Measurements from ENCODE around the gene SLC16A4. TPM values are rescaled to one million over a fixed set of nuclear protein-coding genes. Genes with fewer than 3 reads are reported as not detected.

SLC16A4 gene
- total and polyA plus RNA-seq, 2 donors (not counting 1 experiment from before 2014, with no cell fraction given): 0.39 to 2.6 TPM

DNA sequence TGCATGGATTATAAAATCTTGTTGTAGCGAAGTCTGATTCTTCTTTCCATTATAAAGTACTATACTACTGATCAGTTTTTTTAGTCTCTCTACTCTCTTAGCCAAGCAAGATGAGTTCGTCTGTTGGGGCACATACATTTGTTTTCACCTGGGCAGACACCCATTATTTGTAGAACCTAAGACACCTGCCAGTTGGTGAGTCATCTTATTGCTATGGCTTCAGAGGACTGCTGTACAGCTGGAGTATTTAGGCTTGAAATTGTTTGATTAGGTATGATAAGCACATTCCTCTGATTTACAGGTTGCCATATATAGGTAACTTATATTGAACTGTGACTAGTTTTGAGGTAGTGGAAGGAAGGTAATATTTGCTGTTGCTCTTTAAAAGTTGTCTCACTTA lies 34.4 kb downstream of the SLC16A4 start:
- Histone ChIP-seq H2AFZ (ENCODE audit: insufficient read depth, low read depth, low read length, poor library complexity, severe bottlenecking) (no peak overlapping the region), H4K20me1 (ENCODE audit: control insufficient read depth, insufficient read depth, low read length, poor library complexity, severe bottlenecking) (peaks cover 33% of the 10 kb centered on the region), H3K36me3 (replicated peaks in 1 of 2; ENCODE audit: control extremely low read depth in 1 of 2, control insufficient read depth in 1 of 2, extremely low read depth in 1 of 2, insufficient read depth in 2 of 2, low read length in 1 of 2) (peaks cover 1 to 17% of the 10 kb centered on the region in 2 experiments), H3K4me3 (ENCODE audit: control extremely low read depth in 1 of 5, extremely low read depth in 1 of 5, insufficient read depth in 1 of 5, low read depth in 2 of 5, low read length in 4 of 5) (no peak overlapping the region), H3K9me3 (ENCODE audit: control extremely low read depth in 1 of 3, control insufficient read depth in 2 of 3, insufficient read depth in 1 of 3, low read length in 2 of 3) (no peaks in the 10 kb centered on the region), H3K27ac (ENCODE audit: low read length in 2 of 2) (no peak overlapping the region), H3K4me1 (ENCODE audit: control insufficient read depth in 2 of 2, insufficient read depth in 2 of 2, low read length in 2 of 2) (no peaks in the 10 kb centered on the region), H3K9ac (ENCODE audit: low read length) (no peak overlapping the region), H3K4me2 (replicated peaks; ENCODE audit: low read depth, low read length, poor library complexity, severe bottlenecking) (no peak overlapping the region), H3K27me3 (replicated peaks in 1 of 4; ENCODE audit: control extremely low read depth in 1 of 4, control insufficient read depth in 3 of 4, insufficient read depth in 4 of 4, low read length in 3 of 4) (no peaks in the 10 kb centered on the region), H3K79me2 (ENCODE audit: control insufficient read depth, insufficient read depth, low read length) (peaks cover 88% of the 10 kb centered on the region)
- H3K4me3 Mint-ChIP-seq: no peak overlapping the region
- DNase-seq (no peak), ATAC-seq (ENCODE audit: low read depth) (no peak)
- WGBS (ENCODE audit: insufficient coverage): no CpG with 5 or more reads among the region's 2 CpGs
- intact Hi-C loops (cut with micrococcal nuclease): no loop called here
- no peaks in the 10 kb centered on the region for H3K9me3 Mint-ChIP-seq (ENCODE audit: insufficient read depth)
- peaks cover 27% of the 10 kb centered on the region for H3K4me1 Mint-ChIP-seq
- no peaks in the 10 kb centered on the region for H3K27me3 Mint-ChIP-seq
- TF ChIP-seq EZH2 (IDR thresholded peaks at IDR 0.05; ENCODE audit: borderline replicate concordance, insufficient read depth, low read depth, low read length, poor library complexity, severe bottlenecking): no peak
- TF ChIP-seq CTCF (IDR thresholded peaks at IDR 0.05): no peak
- CTCF ChIA-PET: interaction anchor here (1.1 kb wide), 1 partner anchor 30 kb away, joined by 3 read pairs; no protein-coding TSS in a partner anchor
- POLR2A ChIA-PET: no interaction called here
- H3K27ac Mint-ChIP-seq: no peak overlapping the region

- Mint-ChIP-seq H3K4me1 (peaks cover 37% of the 10 kb centered on the region), H3K9me3 (ENCODE audit: insufficient read depth) (no peaks in the 10 kb centered on the region), H3K27me3 (no peaks in the 10 kb centered on the region), H3K4me3 (no peak overlapping the region), H3K27ac (no peak overlapping the region)
- Histone ChIP-seq H3K4me3 (ENCODE audit: control extremely low read depth in 1 of 5, extremely low read depth in 1 of 5, insufficient read depth in 1 of 5, low read depth in 2 of 5, low read length in 4 of 5) (no peak overlapping the region), H3K4me2 (replicated peaks; ENCODE audit: low read depth, low read length, poor library complexity, severe bottlenecking) (no peak overlapping the region), H3K27ac (ENCODE audit: low read length in 2 of 2) (no peak overlapping the region), H3K27me3 (replicated peaks in 1 of 4; ENCODE audit: control extremely low read depth in 1 of 4, control insufficient read depth in 3 of 4, insufficient read depth in 4 of 4, low read length in 3 of 4) (no peaks in the 10 kb centered on the region), H3K4me1 (ENCODE audit: control insufficient read depth in 2 of 2, insufficient read depth in 2 of 2, low read length in 2 of 2) (peaks cover 6 to 8% of the 10 kb centered on the region in 2 donors), H3K9ac (ENCODE audit: low read length) (no peak overlapping the region), H2AFZ (ENCODE audit: insufficient read depth, low read depth, low read length, poor library complexity, severe bottlenecking) (no peak overlapping the region), H3K79me2 (ENCODE audit: control insufficient read depth, insufficient read depth, low read length) (peaks cover 93% of the 10 kb centered on the region), H3K9me3 (ENCODE audit: control extremely low read depth in 1 of 3, control insufficient read depth in 2 of 3, insufficient read depth in 1 of 3, low read length in 2 of 3) (no peaks in the 10 kb centered on the region), H3K36me3 (replicated peaks in 1 of 2; ENCODE audit: control extremely low read depth in 1 of 2, control insufficient read depth in 1 of 2, extremely low read depth in 1 of 2, insufficient read depth in 2 of 2, low read length in 1 of 2) (peaks cover 1 to 21% of the 10 kb centered on the region in 2 experiments), H4K20me1 (ENCODE audit: control insufficient read depth, insufficient read depth, low read length, poor library complexity, severe bottlenecking) (peaks cover 39% of the 10 kb centered on the region)
- TF ChIP-seq CTCF (IDR thresholded peaks at IDR 0.05): no peak
- TF ChIP-seq EZH2 (IDR thresholded peaks at IDR 0.05; ENCODE audit: borderline replicate concordance, insufficient read depth, low read depth, low read length, poor library complexity, severe bottlenecking): no peak
- intact Hi-C loops (cut with micrococcal nuclease): no loop called here
- CTCF ChIA-PET: no interaction called here
- no CpG with 5 or more reads among the region's 1 CpG for WGBS (ENCODE audit: insufficient coverage)
- POLR2A ChIA-PET: no interaction called here
- DNase-seq: no peak
- ATAC-seq (ENCODE audit: low read depth): no peak
Observed at GRCh38 chr1:110355321-110355720, 35.5 kb downstream of the SLC16A4 start.
